Neuronal stem cell (in vitro differentiated cells): ENCODE measurements around the gene IFIT1B.
"Not testable (repeated sequence)": the region's sequence is repeated elsewhere in the genome, so short reads cannot be mapped to it uniquely, and the experiment has no call there.

Experiments
- DNase-seq: peaks from one replicate; pipeline ENCODE4 v3.0.0-alpha.2; 2013; ENCODE audit warnings: low spot score
- H2AFZ ChIP-seq: one replicate; pipeline ENCODE4 v1.6.1; 2013; ENCODE audit warnings: mild to moderate bottlenecking, low read length, inconsistent platforms
- H2AK5ac ChIP-seq: 2 replicates; pipeline ENCODE4 v1.6.1; 2013; ENCODE audit warnings: low read depth, mild to moderate bottlenecking, inconsistent platforms, low read length, moderate library complexity, mixed read lengths
- H2BK120ac ChIP-seq: 2 replicates; pipeline ENCODE4 v1.6.1; 2013; ENCODE audit warnings: low read depth, mild to moderate bottlenecking, inconsistent platforms, low read length, moderate library complexity, mixed read lengths
- H2BK12ac ChIP-seq: one replicate; pipeline ENCODE4 v1.6.1; 2013; ENCODE audit warnings: low read length, inconsistent platforms
- H2BK15ac ChIP-seq: 2 replicates; pipeline ENCODE4 v1.6.1; 2013; ENCODE audit warnings: mild to moderate bottlenecking, low read length, inconsistent platforms, mixed read lengths
- H2BK5ac ChIP-seq: one replicate; pipeline ENCODE4 v1.6.1; 2013; ENCODE audit warnings: inconsistent platforms, mild to moderate bottlenecking, low read length, moderate library complexity
- H3K14ac ChIP-seq: one replicate; pipeline ENCODE4 v1.6.1; 2013; ENCODE audit warnings: low read length, inconsistent platforms
- H3K18ac ChIP-seq: 2 replicates; pipeline ENCODE4 v1.6.1; 2013; ENCODE audit warnings: low read length, inconsistent platforms
- H3K23ac ChIP-seq: 2 replicates; pipeline ENCODE4 v1.6.1; 2013; ENCODE audit warnings: low read depth, mild to moderate bottlenecking, mixed read lengths, low read length, inconsistent platforms; ENCODE audit not compliant: poor library complexity
- H3K27ac ChIP-seq: replicated peaks from 3 replicates; pipeline ENCODE4 v1.5.1; 2013; ENCODE audit warnings: low read length, inconsistent platforms
- H3K27me3 ChIP-seq, 3 experiments: 2 replicates each; pipeline ENCODE4 v1.6.1; 2013; ENCODE audit warnings: low read length in 3 of 3, mild to moderate bottlenecking in 2 of 3, inconsistent platforms in 1 of 3, low read depth in 1 of 3, mixed read lengths in 1 of 3, moderate library complexity in 1 of 3; ENCODE audit not compliant: control insufficient read depth in 3 of 3, insufficient read depth in 3 of 3
- H3K36me3 ChIP-seq, 2 donors: replicated peaks in 1 of 2; 2 replicates each; pipeline ENCODE4 v1.6.1; 2013; ENCODE audit warnings: low read length in 2 of 2; ENCODE audit not compliant: control insufficient read depth in 2 of 2, insufficient read depth in 2 of 2
- H3K4ac ChIP-seq: 2 replicates; pipeline ENCODE4 v1.6.1; 2013; ENCODE audit warnings: inconsistent platforms, mild to moderate bottlenecking, low read length, moderate library complexity
- H3K4me1 ChIP-seq, 2 donors: 1 replicate in 1 of 2; 2 replicates in 1 of 2; pipeline ENCODE4 v1.6.1; 2013; ENCODE audit warnings: low read length in 2 of 2, low read depth in 1 of 2; ENCODE audit not compliant: control insufficient read depth in 2 of 2, insufficient read depth in 1 of 2
- H3K4me2 ChIP-seq: one replicate; pipeline ENCODE4 v1.6.1; 2013; ENCODE audit warnings: mild to moderate bottlenecking, low read length, inconsistent platforms; ENCODE audit not compliant: insufficient read depth, poor library complexity, severe bottlenecking
- H3K4me3 ChIP-seq, 2 donors: 2 replicates each; pipeline ENCODE4 v1.5.1; 2013; ENCODE audit warnings: low read length in 2 of 2, mild to moderate bottlenecking in 2 of 2, inconsistent platforms in 1 of 2, moderate library complexity in 1 of 2
- H3K79me1 ChIP-seq: one replicate; pipeline ENCODE4 v1.6.1; 2013; ENCODE audit warnings: low read depth, mild to moderate bottlenecking, inconsistent platforms, low read length, moderate library complexity
- H3K9ac ChIP-seq: one replicate; pipeline ENCODE4 v1.6.1; 2013; ENCODE audit warnings: mild to moderate bottlenecking, low read depth, low read length, inconsistent platforms; ENCODE audit not compliant: poor library complexity
- H3K9me3 ChIP-seq, 2 donors: replicated peaks in 1 of 2; 2 replicates each; pipeline versions ENCODE3 to v1.6.1; 2013; ENCODE audit warnings: low read length in 2 of 2, mild to moderate bottlenecking in 2 of 2, inconsistent platforms in 1 of 2, low read depth in 1 of 2, mixed read lengths in 1 of 2, moderate library complexity in 1 of 2; ENCODE audit not compliant: control insufficient read depth in 2 of 2, insufficient read depth in 1 of 2
- H4K8ac ChIP-seq: one replicate; pipeline ENCODE4 v1.6.1; 2013; ENCODE audit warnings: low read depth, mild to moderate bottlenecking, inconsistent platforms, low read length, moderate library complexity
- H4K91ac ChIP-seq: one replicate; pipeline ENCODE4 v1.6.1; 2013; ENCODE audit warnings: low read length, low read depth, mild to moderate bottlenecking, inconsistent platforms; ENCODE audit not compliant: poor library complexity
- WGBS, 2 donors: extraction: QIAGEN DNeasy Blood & Tissue Kit; methylation state at CpG; one replicate each; pipeline ENCODE4 v1.1.7; 2013; ENCODE audit warnings: missing lambda C conversion rate in 2 of 2, mixed read lengths in 1 of 2; ENCODE audit not compliant: insufficient read length in 2 of 2, insufficient replicate concordance in 1 of 2; ENCODE audit errors: extremely low coverage in 2 of 2; 5-methylcytosine and 5-hydroxymethylcytosine counted together

IFIT1B gene

DNA sequence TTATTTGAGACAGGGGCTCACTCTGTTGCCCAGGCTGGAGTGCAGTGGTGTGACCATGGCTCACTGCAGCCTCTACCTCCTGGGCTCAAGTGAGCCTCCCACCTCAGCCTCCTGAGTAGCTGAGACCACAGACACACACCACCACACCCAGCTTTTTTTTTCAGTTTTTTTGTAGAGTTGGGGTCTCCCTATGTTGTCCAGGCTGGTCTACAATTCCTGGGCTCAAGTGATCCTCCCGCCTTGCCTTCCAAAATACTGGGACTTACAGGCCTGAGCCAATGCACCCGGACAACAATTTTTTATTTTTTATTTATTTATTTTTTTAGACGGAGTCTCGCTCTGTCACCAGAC lies 13.3 kb downstream of the IFIT1B start:
- not testable (repeated sequence) for H3K18ac ChIP-seq, H2AK5ac ChIP-seq, H2BK5ac ChIP-seq, H3K79me1 ChIP-seq, H3K36me3 ChIP-seq, H3K4me2 ChIP-seq, H4K91ac ChIP-seq, H3K4me1 ChIP-seq, H3K27ac ChIP-seq, H3K27me3 ChIP-seq, H3K9me3 ChIP-seq, H2BK12ac ChIP-seq, H3K9ac ChIP-seq, H3K23ac ChIP-seq, H4K8ac ChIP-seq, H2BK120ac ChIP-seq, H3K4me3 ChIP-seq, H2AFZ ChIP-seq, H3K4ac ChIP-seq, DNase-seq, H3K14ac ChIP-seq, H2BK15ac ChIP-seq
- WGBS, 2 donors, result no CpG with 5 or more reads among the region's 4 CpGs

DNA sequence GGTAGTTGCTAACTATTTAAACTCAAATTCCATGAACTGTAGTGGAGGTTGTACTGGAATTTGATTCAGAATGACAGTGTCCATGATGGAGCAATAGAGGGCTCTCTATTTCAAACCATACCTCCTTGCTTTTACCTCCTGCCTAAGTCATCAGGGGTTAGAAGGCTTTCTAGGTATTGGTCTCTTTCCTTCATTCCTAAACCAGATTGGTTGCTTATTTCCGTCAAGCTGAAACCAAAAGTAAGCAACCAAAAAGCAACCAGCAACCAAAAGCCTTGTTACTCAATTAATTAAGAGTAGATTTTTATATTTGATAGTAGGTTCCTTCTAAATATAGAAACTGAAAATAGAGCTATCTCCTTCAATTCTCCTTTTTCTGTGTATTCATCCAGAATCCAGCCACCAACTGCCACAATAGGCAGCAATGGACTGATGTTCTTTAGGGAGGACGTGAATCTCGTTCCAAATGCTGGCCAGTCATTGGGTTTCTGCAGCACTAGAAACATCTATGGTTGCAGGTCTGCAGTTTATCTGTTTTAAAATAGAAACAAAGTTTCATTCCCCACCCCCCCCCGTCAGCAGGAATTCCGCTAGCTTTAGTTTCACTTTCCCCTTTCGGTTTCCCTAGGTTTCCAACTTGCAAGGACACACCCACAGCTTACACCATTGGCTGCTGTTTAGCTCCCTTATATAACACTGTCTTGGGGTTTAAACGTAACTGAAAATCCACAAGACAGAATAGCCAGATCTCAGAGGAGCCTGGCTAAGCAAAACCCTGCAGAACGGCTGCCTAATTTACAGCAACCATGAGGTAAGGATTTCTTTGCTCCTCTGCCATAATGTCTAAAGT lies 14.3 kb downstream of the IFIT1B start, which contains the start of gene IFIT1:
Gene IFIT1 (plus strand): TSS at position 717 of the 850 bp plus-strand sequence. CDS start 90 bp downstream, at position 807.
- Histone ChIP-seq H3K4me2 (peak within 1 kb of the TSS; percentile 47), H2AFZ (peak within 1 kb of the TSS; percentile 88), H4K91ac (no peak within 1 kb of the TSS), H2BK120ac (no peak within 1 kb of the TSS), H3K36me3 (no peaks in the 10 kb centered on the region), H3K9me3 (no peaks in the 10 kb centered on the region), H4K8ac (no peak within 1 kb of the TSS), H3K18ac (no peak within 1 kb of the TSS), H3K27me3 (no peaks in the 10 kb centered on the region), H2BK15ac (no peak within 1 kb of the TSS), H3K4ac (no peak within 1 kb of the TSS), H2BK12ac (no peak within 1 kb of the TSS), H3K9ac (no peak within 1 kb of the TSS), H2AK5ac (no peak within 1 kb of the TSS), H3K27ac (no peak within 1 kb of the TSS), H3K79me1 (no peaks in the 10 kb centered on the region), H3K4me1 (peaks cover 1 to 3% of the 10 kb centered on the region in 2 donors), H3K4me3 (peak within 1 kb of the TSS; percentile 58 to 68), H2BK5ac (no peak within 1 kb of the TSS), H3K23ac (no peak within 1 kb of the TSS), H3K14ac (no peak within 1 kb of the TSS)
- no peak for DNase-seq
- no CpG with 5 or more reads among the region's 8 CpGs for WGBS, 2 donors

GRCh38 chr10:89392974-89393373 lies 15.1 kb downstream of the IFIT1B start:
- Histone ChIP-seq H3K4me2 (peak overlapping the region; percentile 35), H3K23ac (no peak overlapping the region), H3K4me1 (peaks cover 1 to 3% of the 10 kb centered on the region in 2 donors), H3K4me3 (peak overlapping the region in 1 of 2 donors; percentile 58), H3K4ac (no peak overlapping the region), H4K91ac (no peak overlapping the region), H2BK15ac (no peak overlapping the region), H3K9me3 (no peaks in the 10 kb centered on the region), H3K14ac (no peak overlapping the region), H3K27me3 (no peaks in the 10 kb centered on the region), H3K79me1 (no peaks in the 10 kb centered on the region), H2BK120ac (no peak overlapping the region), H3K9ac (no peak overlapping the region), H2AK5ac (no peak overlapping the region), H3K18ac (no peak overlapping the region), H3K36me3 (no peaks in the 10 kb centered on the region), H2BK12ac (no peak overlapping the region), H3K27ac (no peak overlapping the region), H2BK5ac (no peak overlapping the region), H4K8ac (no peak overlapping the region), H2AFZ (peak overlapping the region; percentile 88)
- no CpG with 5 or more reads among the region's 2 CpGs for WGBS, 2 donors
- DNase-seq, result no peak

- Histone ChIP-seq H3K79me1 (no peaks in the 10 kb centered on the region), H3K9me3 (no peaks in the 10 kb centered on the region), H3K9ac (no peak overlapping the region), H2AK5ac (no peak overlapping the region), H2BK5ac (no peak overlapping the region), H3K4me3 (no peak overlapping the region), H3K4me2 (no peak overlapping the region), H2BK15ac (no peak overlapping the region), H2BK120ac (no peak overlapping the region), H3K4ac (no peak overlapping the region), H3K14ac (no peak overlapping the region), H4K8ac (no peak overlapping the region), H4K91ac (no peak overlapping the region), H3K27me3 (no peaks in the 10 kb centered on the region), H2BK12ac (no peak overlapping the region), H3K27ac (no peak overlapping the region), H2AFZ (no peak overlapping the region), H3K4me1 (peaks cover 1 to 3% of the 10 kb centered on the region in 2 donors), H3K23ac (no peak overlapping the region), H3K18ac (no peak overlapping the region), H3K36me3 (no peaks in the 10 kb centered on the region)
- WGBS, 2 donors, result no CpG with 5 or more reads among the region's 3 CpGs
- no peak for DNase-seq
Observed at GRCh38 chr10:89393898-89394297, 16.0 kb downstream of the IFIT1B start.
